OCI-LY1 (cell line): ENCODE results near the gene GABRA6.

Experiments used
- H2AFZ ChIP-seq: fragments of 200-600 bp; sonication (generic), shearing (Covaris generic); 2 replicates; pipeline ENCODE4 v1.6.0; 2014; ENCODE audit warnings: antibody characterized with exemption, mild to moderate bottlenecking, low read length
- H3F3A ChIP-seq: fragments of 200-600 bp; sonication (generic), shearing (Covaris generic); 2 replicates; pipeline ENCODE4 v1.6.0; 2014; ENCODE audit warnings: mild to moderate bottlenecking, antibody characterized with exemption, low read length, moderate library complexity; ENCODE audit not compliant: insufficient read depth
- H3K27ac ChIP-seq: fragments of 200-600 bp; sonication (generic); 2 replicates; pipeline ENCODE4 v1.5.1; 2014; ENCODE audit warnings: low read length, mixed run types, mild to moderate bottlenecking, low read depth; ENCODE audit not compliant: poor library complexity, severe bottlenecking
- H3K27me3 ChIP-seq: fragments of 200-600 bp; sonication (generic); 2 replicates; pipeline ENCODE4 v1.6.0; 2014; ENCODE audit warnings: antibody characterized with exemption, mild to moderate bottlenecking, low read length, moderate library complexity; ENCODE audit not compliant: insufficient read depth
- H3K36me3 ChIP-seq: fragments of 200-600 bp; sonication (generic); 2 replicates; pipeline ENCODE4 v1.6.1; 2014; ENCODE audit warnings: mild to moderate bottlenecking, antibody characterized with exemption, low read length, moderate library complexity, mixed read lengths; ENCODE audit not compliant: insufficient read depth
- H3K4me1 ChIP-seq: fragments of 200-600 bp; sonication (generic); 2 replicates; pipeline ENCODE4 v1.5.1; 2014; ENCODE audit warnings: mild to moderate bottlenecking, low read length, moderate library complexity; ENCODE audit not compliant: insufficient read depth, severe bottlenecking
- H3K4me2 ChIP-seq: fragments of 200-600 bp; sonication (generic), shearing (Covaris generic); 2 replicates; pipeline ENCODE4 v1.6.1; 2014; ENCODE audit warnings: low read length
- H3K4me3 ChIP-seq: fragments of 200-600 bp; sonication (generic); 2 replicates; pipeline ENCODE4 v1.5.1; 2014; ENCODE audit warnings: low read length, low read depth, mild to moderate bottlenecking, mixed read lengths; ENCODE audit not compliant: poor library complexity, severe bottlenecking
- H3K79me2 ChIP-seq: fragments of 200-600 bp; shearing (Covaris generic); 2 replicates; pipeline ENCODE4 v1.6.1; 2016; ENCODE audit warnings: mixed run types, low read length, mixed read lengths; ENCODE audit not compliant: insufficient read depth
- H3K9ac ChIP-seq: fragments of 200-600 bp; sonication (generic), shearing (Covaris generic); 2 replicates; pipeline ENCODE4 v1.6.1; 2014; ENCODE audit warnings: mild to moderate bottlenecking, low read length, mixed read lengths
- H3K9me2 ChIP-seq: fragments of 200-600 bp; sonication (generic), shearing (Covaris generic); 2 replicates; pipeline ENCODE4 v1.6.1; 2014; ENCODE audit warnings: low read depth, mild to moderate bottlenecking, low read length, mixed read lengths
- H3K9me3 ChIP-seq: fragments of 200-600 bp; shearing (Covaris generic); 2 replicates; pipeline ENCODE4 v1.6.1; 2014; ENCODE audit warnings: low read length, mixed read lengths
- H4K20me1 ChIP-seq: fragments of 200-600 bp; sonication (generic), shearing (Covaris generic); 2 replicates; pipeline ENCODE4 v1.6.0; 2016; ENCODE audit warnings: mild to moderate bottlenecking, low read length; ENCODE audit not compliant: insufficient read depth
- EZH2 ChIP-seq: fragments of 200-600 bp; sonication (generic), shearing (Covaris generic); IDR thresholded peaks from 2 replicates; pipeline ENCODE4 v1.8.0; 2017; ENCODE audit warnings: borderline replicate concordance, mixed run types, mild to moderate bottlenecking, antibody characterized with exemption, low read length, moderate library complexity, mixed read lengths
- TF ChIP-seq, protein P1 (sequence below): fragments of 200-600 bp; sonication (generic), shearing (Covaris generic); IDR thresholded peaks from 2 replicates; pipeline ENCODE4 v1.5.1; 2017; ENCODE audit warnings: mild to moderate bottlenecking, antibody characterized with exemption, low read length, moderate library complexity, mixed read lengths

GABRA6 gene

DNA sequence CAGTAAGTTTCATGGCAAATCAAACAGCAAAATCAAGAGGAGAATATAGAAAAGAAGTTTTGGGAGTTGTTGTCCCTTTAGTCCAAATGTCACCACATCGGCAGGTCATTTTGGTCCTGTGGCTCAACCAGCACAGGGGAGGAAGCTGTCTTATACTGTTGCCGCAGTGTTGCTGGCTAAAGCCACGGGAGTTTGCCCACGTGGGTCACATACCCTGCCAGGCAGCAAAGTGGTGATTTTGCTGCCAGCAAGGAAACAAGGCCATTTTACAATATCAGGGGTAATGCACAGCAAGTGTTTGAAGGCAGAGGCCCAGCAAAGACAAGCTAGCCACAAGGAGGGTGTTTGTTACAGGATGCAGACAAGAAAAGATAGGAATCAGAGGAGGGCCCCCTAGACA lies 14.5 kb downstream of the GABRA6 start:
- H3F3A ChIP-seq: no peaks in the 10 kb centered on the region
- H3K9ac ChIP-seq: no peak overlapping the region

GRCh38 chr5:161703528-161703927 lies 18.0 kb downstream of the GABRA6 start:
- no peaks in the 10 kb centered on the region for H3K79me2 ChIP-seq
- H3K36me3 ChIP-seq: no peaks in the 10 kb centered on the region
- H3K9me2 ChIP-seq: no peaks in the 10 kb centered on the region
- no peak overlapping the region for H3K9ac ChIP-seq
- H3F3A ChIP-seq: no peaks in the 10 kb centered on the region
- no peak overlapping the region for H3K27ac ChIP-seq
- TF ChIP-seq, protein P1, sequence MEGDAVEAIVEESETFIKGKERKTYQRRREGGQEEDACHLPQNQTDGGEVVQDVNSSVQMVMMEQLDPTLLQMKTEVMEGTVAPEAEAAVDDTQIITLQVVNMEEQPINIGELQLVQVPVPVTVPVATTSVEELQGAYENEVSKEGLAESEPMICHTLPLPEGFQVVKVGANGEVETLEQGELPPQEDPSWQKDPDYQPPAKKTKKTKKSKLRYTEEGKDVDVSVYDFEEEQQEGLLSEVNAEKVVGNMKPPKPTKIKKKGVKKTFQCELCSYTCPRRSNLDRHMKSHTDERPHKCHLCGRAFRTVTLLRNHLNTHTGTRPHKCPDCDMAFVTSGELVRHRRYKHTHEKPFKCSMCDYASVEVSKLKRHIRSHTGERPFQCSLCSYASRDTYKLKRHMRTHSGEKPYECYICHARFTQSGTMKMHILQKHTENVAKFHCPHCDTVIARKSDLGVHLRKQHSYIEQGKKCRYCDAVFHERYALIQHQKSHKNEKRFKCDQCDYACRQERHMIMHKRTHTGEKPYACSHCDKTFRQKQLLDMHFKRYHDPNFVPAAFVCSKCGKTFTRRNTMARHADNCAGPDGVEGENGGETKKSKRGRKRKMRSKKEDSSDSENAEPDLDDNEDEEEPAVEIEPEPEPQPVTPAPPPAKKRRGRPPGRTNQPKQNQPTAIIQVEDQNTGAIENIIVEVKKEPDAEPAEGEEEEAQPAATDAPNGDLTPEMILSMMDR: no peak
- no peak for TF ChIP-seq EZH2
- H3K27me3 ChIP-seq: no peaks in the 10 kb centered on the region
- H2AFZ ChIP-seq: no peak overlapping the region
- no peaks in the 10 kb centered on the region for H4K20me1 ChIP-seq
- H3K4me2 ChIP-seq: no peak overlapping the region
- H3K4me3 ChIP-seq: no peak overlapping the region
- no peaks in the 10 kb centered on the region for H3K4me1 ChIP-seq
- no peaks in the 10 kb centered on the region for H3K9me3 ChIP-seq

More for the DNA sequence above, 14.5 kb downstream of the GABRA6 start:
- Histone ChIP-seq H3K27ac (no peak overlapping the region), H3K36me3 (no peaks in the 10 kb centered on the region), H3K27me3 (no peaks in the 10 kb centered on the region), H3K9me3 (no peaks in the 10 kb centered on the region), H3K79me2 (no peaks in the 10 kb centered on the region), H3K4me2 (no peak overlapping the region), H4K20me1 (no peaks in the 10 kb centered on the region), H3K4me3 (no peak overlapping the region), H3K9me2 (no peaks in the 10 kb centered on the region), H3K4me1 (no peaks in the 10 kb centered on the region), H2AFZ (no peak overlapping the region)
- TF ChIP-seq, protein P1: no peak
- no peak for TF ChIP-seq EZH2

- Histone ChIP-seq H3K4me3 (no peak overlapping the region), H3K9ac (no peak overlapping the region), H4K20me1 (no peaks in the 10 kb centered on the region), H3K79me2 (no peaks in the 10 kb centered on the region), H3F3A (no peaks in the 10 kb centered on the region), H3K36me3 (no peaks in the 10 kb centered on the region), H3K4me1 (no peaks in the 10 kb centered on the region), H3K9me2 (no peaks in the 10 kb centered on the region), H3K27ac (no peak overlapping the region), H3K4me2 (no peak overlapping the region), H3K9me3 (no peaks in the 10 kb centered on the region), H3K27me3 (no peaks in the 10 kb centered on the region), H2AFZ (no peak overlapping the region)
- no peak for TF ChIP-seq EZH2
- TF ChIP-seq, protein P1: no peak
Measured at GRCh38 chr5:161707382-161707781, 21.9 kb downstream of the GABRA6 start.
